ENCODE measurements around the gene NTHL1. TPM values are rescaled to one million over a fixed set of nuclear protein-coding genes. Genes with fewer than 3 reads are reported as not detected.

Gene NTHL1
- total RNA-seq, 1 donor from 2014 or later = 13.7 TPM

DNA sequence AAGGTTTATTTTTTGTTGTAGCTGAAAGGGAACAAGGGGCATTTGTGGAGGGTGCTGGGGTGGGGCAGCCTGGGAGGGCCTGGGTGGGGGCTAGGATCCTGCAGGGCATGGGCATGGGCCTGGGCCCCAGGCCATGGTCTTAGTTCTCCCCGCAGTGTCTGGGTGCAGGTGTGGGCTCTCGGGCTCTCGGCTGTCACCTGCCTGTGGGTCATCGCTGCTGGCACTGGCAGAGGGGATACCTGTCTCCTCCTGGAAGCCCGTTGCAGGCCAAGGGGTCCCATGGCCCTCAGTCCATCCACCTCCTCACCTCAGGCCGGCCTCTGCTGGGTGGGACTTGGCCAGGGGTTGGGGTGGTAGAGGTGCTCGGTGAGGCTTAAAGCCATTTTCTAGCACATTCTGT lies 30.5 kb upstream of the NTHL1 start:
- Mint-ChIP-seq H3K27me3 (ENCODE audit: low read depth, unreplicated experiment) (no peaks in the 10 kb centered on the region), H3K9me3 (ENCODE audit: unreplicated experiment) (no peaks in the 10 kb centered on the region), H3K27ac (ENCODE audit: unreplicated experiment) (no peak overlapping the region), H3K36me3 (ENCODE audit: low read depth, unreplicated experiment) (peaks cover 18% of the 10 kb centered on the region), H3K4me3 (ENCODE audit: unreplicated experiment) (no peak overlapping the region), H3K4me1 (ENCODE audit: low read depth, unreplicated experiment) (no peaks in the 10 kb centered on the region)
- TF ChIP-seq, protein P1, sequence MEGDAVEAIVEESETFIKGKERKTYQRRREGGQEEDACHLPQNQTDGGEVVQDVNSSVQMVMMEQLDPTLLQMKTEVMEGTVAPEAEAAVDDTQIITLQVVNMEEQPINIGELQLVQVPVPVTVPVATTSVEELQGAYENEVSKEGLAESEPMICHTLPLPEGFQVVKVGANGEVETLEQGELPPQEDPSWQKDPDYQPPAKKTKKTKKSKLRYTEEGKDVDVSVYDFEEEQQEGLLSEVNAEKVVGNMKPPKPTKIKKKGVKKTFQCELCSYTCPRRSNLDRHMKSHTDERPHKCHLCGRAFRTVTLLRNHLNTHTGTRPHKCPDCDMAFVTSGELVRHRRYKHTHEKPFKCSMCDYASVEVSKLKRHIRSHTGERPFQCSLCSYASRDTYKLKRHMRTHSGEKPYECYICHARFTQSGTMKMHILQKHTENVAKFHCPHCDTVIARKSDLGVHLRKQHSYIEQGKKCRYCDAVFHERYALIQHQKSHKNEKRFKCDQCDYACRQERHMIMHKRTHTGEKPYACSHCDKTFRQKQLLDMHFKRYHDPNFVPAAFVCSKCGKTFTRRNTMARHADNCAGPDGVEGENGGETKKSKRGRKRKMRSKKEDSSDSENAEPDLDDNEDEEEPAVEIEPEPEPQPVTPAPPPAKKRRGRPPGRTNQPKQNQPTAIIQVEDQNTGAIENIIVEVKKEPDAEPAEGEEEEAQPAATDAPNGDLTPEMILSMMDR (IDR thresholded peaks at IDR 0.05; ENCODE audit: insufficient read depth, low read depth, low read length) = no peak
- TF ChIP-seq EZH2 (IDR thresholded peaks at IDR 0.05; ENCODE audit: insufficient read depth, low read length) = no peak
- no peak for FAIRE-seq
- H3K4me1 ChIP-seq (ENCODE audit: insufficient read depth, low read length) = no peaks in the 10 kb centered on the region
- no peaks in the 10 kb centered on the region for H3K36me3 ChIP-seq (ENCODE audit: insufficient read depth, low read length)
- no peaks in the 10 kb centered on the region for H3K79me2 ChIP-seq (ENCODE audit: insufficient read depth, low read length)
- no peaks in the 10 kb centered on the region for H4K20me1 ChIP-seq (ENCODE audit: insufficient read depth, low read length)
- no peak overlapping the region for H3K4me3 ChIP-seq (ENCODE audit: insufficient read depth, low read depth, low read length)
- no peaks in the 10 kb centered on the region for H3K27me3 ChIP-seq (ENCODE audit: insufficient read depth, low read length)
- H3K9me3 ChIP-seq (ENCODE audit: insufficient read depth, low read depth, low read length) = no peaks in the 10 kb centered on the region
- no peak overlapping the region for H3K27ac ChIP-seq (ENCODE audit: low read depth, low read length)
- no peak overlapping the region for H3K4me2 ChIP-seq (ENCODE audit: low read length)
- DNase-seq (ENCODE audit: low read depth) = no peak
- H3K9ac ChIP-seq (ENCODE audit: low read length) = no peak overlapping the region
- no peak overlapping the region for H2AFZ ChIP-seq (ENCODE audit: low read depth, low read length)

DNA sequence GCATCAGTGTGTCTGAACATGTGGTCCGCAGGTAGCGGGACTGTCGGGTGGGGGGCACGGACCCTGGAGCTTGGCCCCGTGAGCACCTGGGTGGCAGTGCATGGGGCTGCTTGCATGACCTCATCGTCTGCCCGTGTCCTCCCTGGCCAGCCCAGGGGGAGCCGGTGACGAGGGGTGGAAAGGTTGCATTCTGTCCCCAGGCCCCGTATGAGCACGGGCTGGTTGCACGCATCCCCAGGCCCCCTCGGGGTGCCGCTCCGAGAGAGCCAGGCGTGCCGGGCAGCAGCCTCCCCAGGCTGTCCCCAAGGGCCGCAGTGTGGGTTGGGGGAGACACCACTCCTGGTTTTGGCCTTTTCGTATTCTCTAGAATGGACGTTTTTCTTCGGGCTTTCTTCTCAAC lies 30.1 kb upstream of the NTHL1 start:
- Histone ChIP-seq H3K9me3 (ENCODE audit: insufficient read depth, low read depth, low read length) (no peaks in the 10 kb centered on the region), H3K9ac (ENCODE audit: low read length) (no peak overlapping the region), H3K79me2 (ENCODE audit: insufficient read depth, low read length) (no peaks in the 10 kb centered on the region), H3K27me3 (ENCODE audit: insufficient read depth, low read length) (no peaks in the 10 kb centered on the region), H3K4me1 (ENCODE audit: insufficient read depth, low read length) (no peaks in the 10 kb centered on the region), H3K27ac (ENCODE audit: low read depth, low read length) (no peak overlapping the region), H3K36me3 (ENCODE audit: insufficient read depth, low read length) (no peaks in the 10 kb centered on the region), H3K4me2 (ENCODE audit: low read length) (no peak overlapping the region), H3K4me3 (ENCODE audit: insufficient read depth, low read depth, low read length) (no peak overlapping the region), H4K20me1 (ENCODE audit: insufficient read depth, low read length) (no peaks in the 10 kb centered on the region), H2AFZ (ENCODE audit: low read depth, low read length) (no peak overlapping the region)
- Mint-ChIP-seq H3K4me3 (ENCODE audit: unreplicated experiment) (no peak overlapping the region), H3K9me3 (ENCODE audit: unreplicated experiment) (no peaks in the 10 kb centered on the region), H3K36me3 (ENCODE audit: low read depth, unreplicated experiment) (peaks cover 19% of the 10 kb centered on the region), H3K27ac (ENCODE audit: unreplicated experiment) (no peak overlapping the region), H3K27me3 (ENCODE audit: low read depth, unreplicated experiment) (no peaks in the 10 kb centered on the region), H3K4me1 (ENCODE audit: low read depth, unreplicated experiment) (no peaks in the 10 kb centered on the region)
- DNase-seq (ENCODE audit: low read depth) (no peak), FAIRE-seq (no peak)
- TF ChIP-seq, protein P1 (IDR thresholded peaks at IDR 0.05; ENCODE audit: insufficient read depth, low read depth, low read length) = no peak
- no peak for TF ChIP-seq EZH2 (IDR thresholded peaks at IDR 0.05; ENCODE audit: insufficient read depth, low read length)

- FAIRE-seq (no peak), DNase-seq (ENCODE audit: low read depth) (no peak)
- Mint-ChIP-seq H3K4me3 (ENCODE audit: unreplicated experiment) (no peak overlapping the region), H3K4me1 (ENCODE audit: low read depth, unreplicated experiment) (no peaks in the 10 kb centered on the region), H3K9me3 (ENCODE audit: unreplicated experiment) (no peaks in the 10 kb centered on the region), H3K36me3 (ENCODE audit: low read depth, unreplicated experiment) (peaks cover 16% of the 10 kb centered on the region), H3K27ac (ENCODE audit: unreplicated experiment) (no peak overlapping the region), H3K27me3 (ENCODE audit: low read depth, unreplicated experiment) (no peaks in the 10 kb centered on the region)
- Histone ChIP-seq H3K4me1 (ENCODE audit: insufficient read depth, low read length) (no peaks in the 10 kb centered on the region), H3K9ac (ENCODE audit: low read length) (no peak overlapping the region), H3K79me2 (ENCODE audit: insufficient read depth, low read length) (no peaks in the 10 kb centered on the region), H3K4me2 (ENCODE audit: low read length) (no peak overlapping the region), H3K27me3 (ENCODE audit: insufficient read depth, low read length) (no peaks in the 10 kb centered on the region), H3K9me3 (ENCODE audit: insufficient read depth, low read depth, low read length) (no peaks in the 10 kb centered on the region), H3K4me3 (ENCODE audit: insufficient read depth, low read depth, low read length) (no peak overlapping the region), H4K20me1 (ENCODE audit: insufficient read depth, low read length) (no peaks in the 10 kb centered on the region), H3K36me3 (ENCODE audit: insufficient read depth, low read length) (no peaks in the 10 kb centered on the region), H3K27ac (ENCODE audit: low read depth, low read length) (no peak overlapping the region), H2AFZ (ENCODE audit: low read depth, low read length) (no peak overlapping the region)
- TF ChIP-seq, protein P1 (IDR thresholded peaks at IDR 0.05; ENCODE audit: insufficient read depth, low read depth, low read length) = no peak
- no peak for TF ChIP-seq EZH2 (IDR thresholded peaks at IDR 0.05; ENCODE audit: insufficient read depth, low read length)
These were observed 29.4 kb upstream of the NTHL1 start for GRCh38 chr16:2077016-2077415.

Measured in astrocyte (in vitro differentiated cells and primary cell).